Parathyroid adenoma (tissue), 2 donors: ENCODE measurements around the gene MGAT5B.

Experiments
- H2AFZ ChIP-seq: fragments of 300-600 bp; sonication (generic); one replicate; pipeline ENCODE4 v1.7.0; 2017; ENCODE audit warnings: antibody characterized with exemption, mild to moderate bottlenecking
- H3K27ac ChIP-seq: fragments of 300-600 bp; sonication (generic); one replicate; pipeline ENCODE4 v1.7.0; 2017
- H3K27me3 ChIP-seq: fragments of 300-600 bp; sonication (generic); one replicate; pipeline ENCODE4 v1.7.0; 2017; ENCODE audit warnings: low read length; ENCODE audit not compliant: control insufficient read depth, insufficient read depth
- H3K36me3 ChIP-seq: fragments of 300-600 bp; sonication (generic); one replicate; pipeline ENCODE4 v1.7.0; 2017; ENCODE audit warnings: low read length; ENCODE audit not compliant: control insufficient read depth, insufficient read depth
- H3K4me1 ChIP-seq: fragments of 300-600 bp; sonication (generic); one replicate; pipeline ENCODE4 v1.7.0; 2017; ENCODE audit warnings: control low read depth
- H3K4me2 ChIP-seq: fragments of 300-600 bp; sonication (generic); one replicate; pipeline ENCODE4 v1.7.0; 2017; ENCODE audit warnings: low read length
- H3K4me3 ChIP-seq: fragments of 300-600 bp; sonication (generic); one replicate; pipeline ENCODE4 v1.7.0; 2017; ENCODE audit warnings: low read depth, low read length
- H3K79me2 ChIP-seq: fragments of 300-600 bp; sonication (generic); one replicate; pipeline ENCODE4 v1.7.0; 2017; ENCODE audit warnings: control low read depth
- H3K9ac ChIP-seq: fragments of 300-600 bp; sonication (generic); one replicate; pipeline ENCODE4 v1.7.0; 2017; ENCODE audit warnings: mild to moderate bottlenecking
- H3K9me3 ChIP-seq: fragments of 300-600 bp; sonication (generic); one replicate; pipeline ENCODE4 v1.7.0; 2017; ENCODE audit warnings: low read length; ENCODE audit not compliant: control insufficient read depth
- TF ChIP-seq, protein P1 (sequence below): fragments of 300-600 bp; sonication (generic); IDR thresholded peaks from one replicate; pipeline ENCODE4 v1.7.0; 2017; ENCODE audit warnings: antibody characterized with exemption, mild to moderate bottlenecking
- donor health status: primary hyperparathyroidism.

MGAT5B gene

DNA sequence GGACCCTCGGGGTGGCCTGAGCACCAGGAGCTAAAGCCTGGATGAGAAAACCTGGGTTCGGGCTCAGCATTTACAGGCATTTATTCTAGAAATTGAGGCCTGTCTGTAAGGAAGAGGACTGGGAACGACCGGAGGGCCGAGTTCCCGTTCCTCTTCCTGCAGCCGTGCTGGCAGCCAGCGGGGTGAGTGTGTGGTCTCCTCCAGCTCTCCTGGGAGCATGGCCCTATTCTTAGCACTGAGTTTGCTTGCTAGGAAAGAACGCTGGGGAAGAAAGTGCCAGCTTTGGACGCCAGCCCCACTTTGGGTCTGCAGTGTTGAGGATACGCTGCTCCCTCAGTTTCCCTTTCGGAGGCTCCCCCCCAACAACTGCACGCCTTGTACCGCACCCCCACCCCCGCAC, 49.6 kb downstream of the MGAT5B start:
- TF ChIP-seq, protein P1, sequence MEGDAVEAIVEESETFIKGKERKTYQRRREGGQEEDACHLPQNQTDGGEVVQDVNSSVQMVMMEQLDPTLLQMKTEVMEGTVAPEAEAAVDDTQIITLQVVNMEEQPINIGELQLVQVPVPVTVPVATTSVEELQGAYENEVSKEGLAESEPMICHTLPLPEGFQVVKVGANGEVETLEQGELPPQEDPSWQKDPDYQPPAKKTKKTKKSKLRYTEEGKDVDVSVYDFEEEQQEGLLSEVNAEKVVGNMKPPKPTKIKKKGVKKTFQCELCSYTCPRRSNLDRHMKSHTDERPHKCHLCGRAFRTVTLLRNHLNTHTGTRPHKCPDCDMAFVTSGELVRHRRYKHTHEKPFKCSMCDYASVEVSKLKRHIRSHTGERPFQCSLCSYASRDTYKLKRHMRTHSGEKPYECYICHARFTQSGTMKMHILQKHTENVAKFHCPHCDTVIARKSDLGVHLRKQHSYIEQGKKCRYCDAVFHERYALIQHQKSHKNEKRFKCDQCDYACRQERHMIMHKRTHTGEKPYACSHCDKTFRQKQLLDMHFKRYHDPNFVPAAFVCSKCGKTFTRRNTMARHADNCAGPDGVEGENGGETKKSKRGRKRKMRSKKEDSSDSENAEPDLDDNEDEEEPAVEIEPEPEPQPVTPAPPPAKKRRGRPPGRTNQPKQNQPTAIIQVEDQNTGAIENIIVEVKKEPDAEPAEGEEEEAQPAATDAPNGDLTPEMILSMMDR = no peak
- no peak overlapping the region for H2AFZ ChIP-seq
- no peak overlapping the region for H3K4me3 ChIP-seq
- H3K27me3 ChIP-seq = no peaks in the 10 kb centered on the region
- no peaks in the 10 kb centered on the region for H3K9me3 ChIP-seq
- H3K4me1 ChIP-seq = no peaks in the 10 kb centered on the region
- H3K79me2 ChIP-seq = no peaks in the 10 kb centered on the region
- H3K9ac ChIP-seq = no peak overlapping the region
- H3K36me3 ChIP-seq = no peaks in the 10 kb centered on the region
- no peak overlapping the region for H3K27ac ChIP-seq
- H3K4me2 ChIP-seq = no peak overlapping the region

DNA sequence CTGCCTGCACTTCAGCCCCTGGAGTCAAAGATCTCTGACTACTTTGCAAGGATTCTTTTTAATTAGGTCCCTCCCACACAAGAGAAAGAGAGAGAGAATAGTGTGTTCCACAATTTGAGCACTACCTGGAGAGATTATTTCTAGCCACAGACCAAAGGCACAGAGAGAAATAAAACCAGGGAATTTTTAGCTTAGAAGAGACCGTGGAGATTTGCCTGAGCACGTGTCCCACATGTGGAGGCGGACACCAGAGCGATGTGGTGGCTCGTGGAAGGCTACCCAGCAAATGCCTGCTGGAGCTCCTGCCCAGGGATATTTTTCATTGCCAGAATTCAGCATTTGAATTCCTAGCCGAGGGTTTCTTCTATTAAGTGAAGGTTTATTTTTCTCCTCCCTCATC, 50.6 kb downstream of the MGAT5B start:
- Histone ChIP-seq H3K36me3 (no peaks in the 10 kb centered on the region), H3K4me2 (no peak overlapping the region), H3K9me3 (no peaks in the 10 kb centered on the region), H3K9ac (no peak overlapping the region), H3K27ac (no peak overlapping the region), H3K4me3 (no peak overlapping the region), H2AFZ (no peak overlapping the region), H3K79me2 (no peaks in the 10 kb centered on the region), H3K27me3 (no peaks in the 10 kb centered on the region), H3K4me1 (no peaks in the 10 kb centered on the region)
- TF ChIP-seq, protein P1 = no peak

DNA sequence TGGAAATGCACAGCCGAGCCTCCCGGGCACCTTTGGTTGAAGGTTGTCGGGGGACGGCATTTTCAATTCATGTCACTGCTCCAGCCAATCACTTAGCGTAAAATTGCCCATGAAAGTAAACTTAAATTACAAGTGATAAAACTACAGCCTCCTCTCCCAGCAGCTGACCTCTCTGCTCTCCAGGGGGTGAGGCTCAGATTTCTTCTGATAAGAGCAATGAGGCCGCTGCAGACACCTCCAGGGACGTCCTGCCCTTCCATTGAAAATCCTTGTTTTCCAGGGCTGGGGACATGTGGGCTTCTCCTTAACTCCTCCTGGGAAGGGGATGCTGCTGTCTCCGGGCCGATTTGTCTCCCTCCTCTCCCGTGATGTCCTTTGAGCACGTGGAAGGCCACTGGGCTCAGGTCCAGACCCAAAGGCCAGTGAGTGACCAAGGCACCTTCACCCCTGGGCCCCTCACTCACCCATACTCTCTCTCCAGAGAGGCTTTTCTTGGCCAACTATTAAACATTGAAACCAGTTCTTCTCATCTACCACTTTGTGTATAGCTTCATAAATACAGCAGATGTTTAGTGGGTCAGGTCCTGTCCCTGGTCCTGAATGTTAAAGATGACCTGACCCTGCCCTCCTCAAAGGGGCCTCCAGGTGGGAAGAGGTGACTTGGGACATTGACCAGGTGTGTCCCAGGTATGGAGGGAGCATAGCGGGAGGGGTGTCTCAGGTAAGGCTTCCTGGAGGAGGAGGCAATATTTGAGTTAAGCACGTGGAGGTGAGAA, 52.3 kb downstream of the MGAT5B start:
- Histone ChIP-seq H3K4me3 (no peak overlapping the region), H3K9ac (no peak overlapping the region), H2AFZ (no peak overlapping the region), H3K79me2 (no peaks in the 10 kb centered on the region), H3K9me3 (no peaks in the 10 kb centered on the region), H3K36me3 (no peaks in the 10 kb centered on the region), H3K4me2 (no peak overlapping the region), H3K4me1 (peaks cover 4% of the 10 kb centered on the region), H3K27me3 (no peaks in the 10 kb centered on the region), H3K27ac (no peak overlapping the region)
- TF ChIP-seq, protein P1 = no peak

DNA sequence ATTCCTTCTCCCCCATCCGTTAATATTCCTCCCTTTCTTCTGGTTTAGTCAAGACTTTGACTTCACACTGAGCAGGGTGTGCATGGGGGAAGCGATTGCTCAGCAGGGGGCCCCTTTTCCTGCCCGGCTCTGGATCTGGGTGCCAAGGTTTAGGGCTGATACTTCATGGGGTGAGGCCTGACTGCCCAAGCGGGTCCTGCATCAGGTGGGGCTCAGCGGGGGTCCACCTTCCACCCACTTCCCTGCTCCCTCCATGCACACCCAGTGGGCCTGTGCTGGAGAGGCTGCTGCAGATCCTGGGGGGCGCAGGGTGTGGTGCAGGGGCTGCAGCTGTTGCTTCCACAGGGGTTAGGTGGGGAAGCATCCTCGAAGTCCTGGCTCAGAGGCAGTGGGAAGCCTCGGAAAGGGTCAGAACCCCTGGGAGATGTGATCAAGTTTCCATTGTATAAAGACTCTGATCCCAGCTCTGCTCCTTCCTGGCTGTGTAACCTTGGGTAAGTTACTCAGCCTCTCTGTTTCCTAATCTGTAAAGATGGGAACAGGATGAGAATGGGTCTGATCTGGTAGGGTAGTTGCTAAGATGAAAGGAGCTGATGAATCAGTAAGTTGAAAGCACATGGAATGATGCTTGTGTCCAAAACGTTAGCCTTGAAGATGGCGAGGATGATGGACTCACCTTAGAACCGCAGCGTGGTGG, 53.3 kb downstream of the MGAT5B start:
- Histone ChIP-seq H3K27ac (no peak overlapping the region), H3K4me3 (no peak overlapping the region), H3K9me3 (no peaks in the 10 kb centered on the region), H3K4me2 (no peak overlapping the region), H3K79me2 (no peaks in the 10 kb centered on the region), H3K4me1 (peaks cover 8% of the 10 kb centered on the region), H3K9ac (no peak overlapping the region), H3K36me3 (no peaks in the 10 kb centered on the region), H3K27me3 (no peaks in the 10 kb centered on the region), H2AFZ (no peak overlapping the region)
- TF ChIP-seq, protein P1 = no peak
